ENCODE results near the gene ERMP1.

ERMP1 gene

GRCh38 chr9:5819174-5819573 is 13.7 kb downstream of the ERMP1 start:
- TF ChIP-seq CTCF (IDR thresholded peaks at IDR 0.05; ENCODE audit: insufficient read depth, low read length, missing control alignments), result no peak
- H3K4me3 ChIP-seq (ENCODE audit: low read depth, low read length), result no peak overlapping the region
- POLR2A ChIA-PET, result no interaction called here
- DNase-seq (ENCODE audit: low read depth, low spot score), result no peak
- CTCF ChIA-PET, result interaction anchor here (1.3 to 2.0 kb wide), 2 partner anchors 11 to 14 kb away, joined by 3 to 13 read pairs; partner anchors contain the start of gene ERMP1

- no peak overlapping the region for H3K4me3 ChIP-seq (ENCODE audit: low read depth, low read length)
- no peak for TF ChIP-seq CTCF (IDR thresholded peaks at IDR 0.05; ENCODE audit: insufficient read depth, low read length, missing control alignments)
- DNase-seq (ENCODE audit: low read depth, low spot score), result no peak
- ChIA-PET CTCF (interaction anchor here (0.9 to 2.8 kb wide), 3 partner anchors 10 to 15 kb away, joined by 3 to 21 read pairs (median 3); partner anchors contain the start of gene ERMP1), POLR2A (interaction anchor here (0.7 kb wide), 1 partner anchor 21 kb away, joined by 3 read pairs; no protein-coding TSS in a partner anchor)
Observed at GRCh38 chr9:5818424-5819142, 14.3 kb downstream of the ERMP1 start.

- H3K4me3 ChIP-seq (ENCODE audit: low read depth, low read length), result no peak overlapping the region
- ChIA-PET CTCF (interaction anchor here (0.9 to 2.8 kb wide), 3 partner anchors 10 to 15 kb away, joined by 3 to 21 read pairs (median 3); partner anchors contain the start of gene ERMP1), POLR2A (interaction anchor here (0.7 kb wide), 1 partner anchor 22 kb away, joined by 3 read pairs; no protein-coding TSS in a partner anchor)
- TF ChIP-seq CTCF (IDR thresholded peaks at IDR 0.05; ENCODE audit: insufficient read depth, low read length, missing control alignments), result no peak
- no peak for DNase-seq (ENCODE audit: low read depth, low spot score)
Observed at GRCh38 chr9:5817862-5818261, 15.1 kb downstream of the ERMP1 start.

- H3K4me3 ChIP-seq (ENCODE audit: low read depth, low read length), result no peak overlapping the region
- POLR2A ChIA-PET, result no interaction called here
- CTCF ChIA-PET, result no interaction called here
- TF ChIP-seq CTCF (IDR thresholded peaks at IDR 0.05; ENCODE audit: insufficient read depth, low read length, missing control alignments), result no peak
- no peak for DNase-seq (ENCODE audit: low read depth, low spot score)
Observed at GRCh38 chr9:5815461-5815860, 17.5 kb downstream of the ERMP1 start.

GRCh38 chr9:5813824-5814223 is 19.1 kb downstream of the ERMP1 start:
- ChIA-PET CTCF (no interaction called here), POLR2A (no interaction called here)
- TF ChIP-seq CTCF (IDR thresholded peaks at IDR 0.05; ENCODE audit: insufficient read depth, low read length, missing control alignments), result no peak
- DNase-seq (ENCODE audit: low read depth, low spot score), result no peak
- no peak overlapping the region for H3K4me3 ChIP-seq (ENCODE audit: low read depth, low read length)

GRCh38 chr9:5811751-5812150 is 21.2 kb downstream of the ERMP1 start:
- ChIA-PET CTCF (interaction anchor here (1.4 kb wide), 2 partner anchors 20 to 21 kb away, joined by 4 to 5 read pairs; partner anchors contain the start of gene ERMP1), POLR2A (no interaction called here)
- no peak for DNase-seq (ENCODE audit: low read depth, low spot score)
- no peak overlapping the region for H3K4me3 ChIP-seq (ENCODE audit: low read depth, low read length)
- no peak for TF ChIP-seq CTCF (IDR thresholded peaks at IDR 0.05; ENCODE audit: insufficient read depth, low read length, missing control alignments)

All from AG04449 (cell line).